HG03159 (cell line): ENCODE results near the gene TMEM171.
A peak's percentile ranks its signal among the peaks of the same experiment; 100 is the strongest.

Source experiments
- ATAC-seq: cut with Tn5 transposase; IDR thresholded peaks from one replicate; pipeline ENCODE4 v1.9.1; 2021; ENCODE audit warnings: mild to moderate bottlenecking, moderate library complexity; ENCODE audit not compliant: unreplicated experiment

Gene TMEM171

DNA sequence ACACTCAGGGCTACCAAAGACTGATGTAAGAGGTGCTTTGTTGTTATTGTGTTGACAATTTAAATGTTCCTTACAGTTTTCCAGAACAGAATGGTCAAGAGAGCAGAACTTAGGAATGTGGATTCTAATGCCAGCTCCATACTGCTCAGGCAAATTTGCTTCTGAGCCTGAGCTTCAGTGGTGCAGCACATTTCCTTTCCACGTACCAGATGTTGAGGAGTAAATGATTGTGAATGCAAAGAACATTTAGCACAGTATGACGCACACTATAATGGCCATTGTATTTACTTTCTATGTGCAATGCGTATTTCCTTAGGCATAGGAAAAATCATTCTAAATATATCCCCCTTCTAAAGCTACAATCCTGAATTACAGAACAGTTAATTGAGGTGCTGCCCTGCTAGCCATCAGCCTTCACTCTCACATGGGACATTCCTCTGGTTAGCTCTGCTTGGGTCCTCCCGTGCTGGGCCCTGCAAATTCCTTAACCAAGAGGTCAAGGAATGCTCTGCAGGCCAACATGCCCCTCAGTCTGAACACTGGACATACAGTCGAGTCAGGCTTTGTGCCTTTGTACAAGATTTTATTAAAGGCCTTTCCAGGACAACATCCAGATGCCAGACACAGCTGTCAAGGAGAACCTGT is 31.5 kb downstream of the TMEM171 start:
- ATAC-seq, result no peak

DNA sequence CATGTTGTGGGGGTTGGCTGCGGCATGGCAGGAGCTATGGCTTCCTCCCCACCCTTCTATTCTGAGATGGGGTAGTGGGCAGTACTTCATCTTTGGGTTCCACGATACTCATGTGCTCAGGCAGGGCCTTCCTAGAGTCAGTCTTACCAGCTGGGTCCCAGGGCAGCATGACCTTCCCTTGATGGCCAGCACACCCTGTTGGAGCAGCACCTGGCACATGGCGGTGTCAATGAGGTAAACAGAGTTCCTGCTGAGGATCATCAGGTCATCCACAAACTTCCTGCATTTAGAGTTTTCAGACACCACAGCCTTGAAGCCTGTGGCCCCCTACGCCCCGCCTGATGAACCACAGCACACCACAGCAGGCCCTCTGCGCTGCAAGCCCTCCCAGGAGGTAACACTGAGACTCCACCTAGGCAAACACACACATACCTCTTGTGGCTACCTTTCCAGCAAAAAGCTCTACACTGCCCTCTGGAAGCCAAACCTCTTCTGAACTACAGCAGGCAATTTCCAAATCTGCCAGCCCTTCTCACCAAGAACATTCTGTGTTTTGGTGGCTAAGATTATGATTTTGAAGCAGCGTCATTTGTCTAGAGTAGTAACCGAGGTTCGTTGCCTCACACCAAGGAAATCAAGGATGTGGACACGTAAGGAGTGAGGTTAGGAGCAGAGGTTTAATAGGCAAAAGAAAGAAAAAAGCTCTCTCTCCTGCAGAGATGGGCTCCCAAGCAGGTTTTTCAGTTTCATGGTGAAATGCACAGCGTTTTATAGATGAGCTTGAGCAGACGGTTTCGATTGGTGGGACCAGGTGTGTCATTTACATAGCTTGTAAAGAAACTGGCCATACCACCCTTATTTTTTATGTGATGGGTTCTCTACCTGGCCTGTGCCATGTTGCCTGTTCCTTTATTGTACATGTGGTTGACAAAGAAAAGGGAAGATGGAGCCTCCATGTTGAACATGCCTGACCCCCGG is 32.3 kb downstream of the TMEM171 start:
- ATAC-seq, result no peak

DNA sequence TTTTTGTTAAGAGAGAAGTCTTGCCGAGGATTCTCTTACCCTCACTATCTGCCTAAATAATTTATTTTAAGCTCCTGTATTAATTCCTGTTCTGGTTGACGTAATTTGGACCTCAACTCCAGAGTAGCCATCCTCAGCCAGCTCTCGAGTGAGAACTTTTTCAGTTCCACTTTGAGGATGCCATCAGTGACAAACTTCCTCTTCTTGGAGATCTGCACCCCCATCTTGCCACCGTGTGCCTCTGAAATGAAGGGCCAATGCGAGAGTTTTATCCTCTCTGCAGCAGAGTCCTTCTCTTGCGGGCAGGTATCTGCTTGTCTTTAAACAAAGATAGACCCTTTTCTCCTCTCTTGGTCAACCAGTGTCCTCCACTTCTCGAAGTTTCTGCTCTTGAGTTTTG is 33.1 kb downstream of the TMEM171 start:
- ATAC-seq, result no peak

DNA sequence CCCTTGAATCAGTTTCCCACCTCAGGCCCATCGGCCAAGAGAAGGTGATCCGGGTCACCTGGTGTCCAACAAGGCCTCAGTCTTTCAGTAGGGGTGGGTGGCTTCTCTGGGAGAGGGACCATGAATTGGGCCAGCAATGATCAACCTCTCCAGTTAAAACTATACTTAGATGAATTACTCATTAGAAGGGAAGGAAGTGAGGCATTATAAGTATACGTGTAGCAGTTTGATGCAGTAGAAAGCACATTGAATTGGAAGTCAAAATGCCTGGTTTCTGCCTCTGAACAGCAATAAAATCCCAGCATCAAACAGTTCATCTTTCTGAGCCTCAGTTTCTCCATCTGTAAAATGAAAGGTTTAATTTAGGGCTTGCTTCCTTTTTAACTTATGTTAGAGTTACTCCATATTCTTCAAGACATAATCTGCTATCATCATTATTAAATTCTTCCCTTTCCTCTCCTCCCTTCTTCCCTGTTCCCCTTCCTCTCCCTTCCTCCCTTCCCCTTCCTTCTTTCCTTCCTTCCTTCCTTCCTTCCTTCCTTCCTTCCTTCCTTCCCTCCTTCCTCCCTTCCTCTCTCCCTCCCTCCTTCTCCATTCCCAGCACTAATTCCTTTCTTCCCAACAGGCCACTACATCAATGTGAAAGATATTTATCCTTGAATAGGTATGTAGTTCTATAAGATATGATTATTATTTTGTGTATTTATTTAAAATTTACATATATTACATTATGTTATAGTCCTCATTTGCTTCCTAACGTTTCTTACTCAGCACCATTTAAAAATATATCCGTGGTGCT is 34.0 kb downstream of the TMEM171 start:
- ATAC-seq, result no peak

DNA sequence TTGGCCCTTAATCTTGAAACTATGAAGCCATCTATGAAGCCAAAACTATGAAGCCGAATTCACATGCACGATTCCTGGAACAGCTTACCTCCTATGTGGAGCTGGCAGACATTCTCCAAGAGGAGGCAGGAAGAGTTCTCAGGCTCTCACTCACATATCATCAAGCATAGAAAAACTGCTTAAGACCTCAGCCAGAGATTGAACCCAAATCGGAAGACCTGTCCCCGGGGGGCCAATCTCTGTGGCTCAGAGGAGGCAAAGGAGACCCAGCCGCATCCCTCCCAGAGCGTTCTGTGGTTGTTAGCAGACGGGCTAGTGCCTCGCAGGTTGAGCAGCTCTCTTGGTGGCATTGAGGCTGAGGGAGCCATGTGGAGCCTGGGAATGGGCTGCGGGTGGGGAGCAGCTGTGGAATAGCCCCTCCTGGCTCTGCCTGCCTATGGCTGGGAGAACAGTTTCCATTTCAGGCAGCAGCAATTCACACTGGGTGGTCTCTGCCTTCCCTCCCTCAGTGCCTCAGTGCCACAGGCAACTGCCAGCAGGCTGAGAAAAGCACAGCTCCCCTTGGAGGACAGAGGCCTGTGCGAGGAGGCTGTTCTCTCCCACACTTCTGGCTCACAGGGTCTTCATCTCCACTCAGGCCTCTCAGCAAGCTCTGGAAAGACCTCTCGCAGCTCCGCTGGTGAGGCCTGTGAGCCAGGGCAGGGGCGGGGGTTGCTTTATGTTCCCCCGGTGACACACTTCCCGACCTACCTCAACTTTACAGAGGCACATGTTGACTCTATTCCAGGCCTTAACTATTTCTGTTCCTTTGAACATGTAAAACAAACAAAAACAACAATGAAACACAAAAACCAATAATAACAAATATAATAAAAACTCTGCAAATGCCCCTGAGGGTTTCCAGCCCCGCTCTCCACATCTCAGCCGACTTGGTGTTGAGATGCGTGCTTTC is 35.2 kb downstream of the TMEM171 start:
- ATAC-seq, result no peak

DNA sequence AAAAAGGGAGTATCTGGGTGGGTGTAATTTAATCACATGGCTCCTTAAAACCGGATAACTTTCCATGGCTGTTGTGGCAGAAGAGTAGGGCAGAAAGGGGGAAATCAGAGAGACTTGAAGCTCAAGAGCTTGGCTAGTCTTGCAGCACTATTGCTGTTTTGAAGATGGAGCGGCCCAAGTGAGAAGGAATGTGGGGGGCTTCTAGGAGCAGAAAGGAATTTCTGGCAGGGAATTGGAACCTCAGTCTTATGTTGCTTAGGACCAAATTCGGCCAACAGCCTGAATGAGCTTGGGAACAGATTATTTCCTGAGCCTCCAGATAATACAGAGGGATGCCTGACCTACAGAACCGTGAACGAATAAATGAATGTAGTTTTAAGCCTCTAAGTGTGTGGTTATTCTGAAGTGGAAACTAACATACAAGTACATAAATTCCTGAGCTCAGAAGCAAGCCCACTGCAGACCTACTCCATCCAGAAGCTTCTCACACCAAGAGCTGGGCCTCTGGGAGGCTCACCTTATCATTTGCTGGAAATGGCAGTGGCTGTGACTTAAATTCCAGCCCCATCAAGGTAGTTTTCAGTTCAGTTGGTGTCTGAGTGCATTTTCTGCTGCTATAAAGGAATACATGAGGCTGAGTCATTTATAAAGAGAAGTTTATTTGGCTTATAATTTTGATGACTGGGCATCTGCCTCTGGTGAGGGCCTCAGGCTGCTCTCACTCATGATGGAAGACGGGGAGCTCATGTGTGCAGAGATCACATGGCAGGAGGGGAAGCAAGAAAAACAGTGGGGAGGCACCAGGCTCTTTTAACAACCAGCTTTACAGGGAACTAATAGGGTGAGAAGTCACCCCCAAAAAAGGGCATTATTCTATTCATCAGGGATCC is 37.3 kb downstream of the TMEM171 start:
- no peak for ATAC-seq

DNA sequence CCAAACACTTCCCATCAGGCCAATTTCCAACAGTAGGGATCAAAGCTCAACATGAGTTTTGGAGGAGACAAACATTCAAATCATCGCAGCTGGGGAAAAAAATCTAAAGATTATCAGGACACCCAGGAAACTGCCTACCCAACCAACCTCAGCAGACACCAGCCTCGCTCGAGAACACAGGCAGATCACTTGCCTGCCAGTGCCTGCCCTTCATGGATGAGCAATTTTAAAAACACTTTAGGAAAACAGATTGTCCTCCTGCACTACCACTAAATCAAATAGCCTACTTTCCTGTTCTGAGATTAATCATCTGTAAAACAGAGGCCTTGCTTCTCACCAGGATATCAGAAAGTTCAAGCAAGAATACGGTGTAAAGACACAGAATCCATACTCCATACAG is 37.9 kb downstream of the TMEM171 start:
- no peak for ATAC-seq

DNA sequence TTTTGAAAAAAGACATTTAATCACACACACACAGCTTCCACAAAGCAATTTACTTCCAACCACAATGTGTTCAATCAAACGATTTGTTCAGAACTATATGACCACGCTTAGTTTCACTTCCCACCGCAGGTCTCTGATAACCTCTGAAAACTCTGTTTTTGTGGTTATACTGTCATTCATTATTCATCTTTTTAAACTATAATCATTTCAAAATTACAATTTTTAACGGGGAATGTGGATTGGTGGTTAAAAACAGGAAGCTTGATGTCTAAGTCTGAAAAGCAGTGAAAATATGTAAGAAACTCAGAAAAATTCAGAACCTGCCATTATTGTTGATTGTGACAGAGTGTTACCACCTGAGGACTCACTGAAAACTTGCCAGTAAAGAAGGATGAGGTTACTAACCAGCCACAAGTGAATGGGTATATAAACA is 39.9 kb downstream of the TMEM171 start:
- ATAC-seq, result peak; percentile 92

DNA sequence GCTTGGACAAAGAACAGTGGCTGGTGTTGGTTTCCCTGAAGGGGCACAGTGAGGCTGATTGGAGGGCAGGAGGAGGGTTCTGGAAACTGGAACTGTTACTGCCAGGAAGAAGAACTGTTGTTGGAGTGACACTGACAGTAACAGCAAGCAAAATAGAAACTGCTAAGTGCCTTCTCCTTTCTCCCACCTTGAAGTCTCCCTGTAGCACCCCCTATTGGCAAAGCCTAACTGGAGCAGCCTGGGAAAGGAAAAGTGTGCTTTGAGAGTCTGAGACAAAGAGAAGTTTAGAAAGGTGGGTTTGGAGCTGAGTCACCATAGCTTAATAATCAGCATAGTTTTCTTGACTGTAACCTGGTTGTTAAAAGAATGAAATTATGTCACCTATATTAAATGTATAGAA is 50.1 kb downstream of the TMEM171 start:
- no peak for ATAC-seq

DNA sequence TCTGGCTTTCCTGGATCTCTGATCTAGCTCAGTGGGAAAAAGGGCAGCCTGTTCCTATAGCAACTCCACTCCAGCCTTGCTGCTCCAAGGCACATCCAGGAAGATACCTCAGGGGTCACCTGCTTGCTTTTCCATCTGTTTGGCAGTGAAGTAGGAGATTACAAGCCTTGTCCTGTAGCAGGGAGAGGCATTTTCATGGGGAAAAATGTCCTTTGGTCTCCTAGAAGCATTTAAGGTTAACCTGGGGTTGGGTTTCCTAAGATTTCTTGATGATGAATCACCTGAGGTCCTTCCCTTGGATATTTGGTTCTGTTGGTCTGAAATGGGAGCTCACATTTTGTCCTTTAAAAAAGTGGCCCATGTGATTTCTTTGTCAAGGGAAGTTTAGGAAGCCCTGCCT is 51.1 kb downstream of the TMEM171 start:
- no peak for ATAC-seq

DNA sequence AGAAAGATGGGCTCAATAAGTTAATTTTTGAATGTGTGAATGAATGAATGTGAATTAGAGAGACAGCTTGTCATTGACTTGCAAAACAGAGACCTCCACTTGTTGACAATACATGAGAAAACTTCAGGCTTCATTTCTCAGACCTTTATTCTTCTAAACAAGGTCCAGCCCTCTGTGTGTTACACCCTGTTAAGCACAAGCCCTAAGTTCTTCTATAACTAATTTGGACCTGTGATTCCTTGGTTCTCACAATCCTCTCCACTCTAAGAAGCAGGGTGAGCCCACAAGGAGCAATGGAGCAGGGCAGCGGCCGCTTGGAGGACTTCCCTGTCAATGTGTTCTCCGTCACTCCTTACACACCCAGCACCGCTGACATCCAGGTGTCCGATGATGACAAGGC is 52.6 kb downstream of the TMEM171 start, which contains the start of gene TMEM174:
TSS of gene TMEM174 (plus strand) at position 243 of the 400 bp plus-strand sequence. CDS start at position 294, 51 bp downstream.
- no peak for ATAC-seq

DNA sequence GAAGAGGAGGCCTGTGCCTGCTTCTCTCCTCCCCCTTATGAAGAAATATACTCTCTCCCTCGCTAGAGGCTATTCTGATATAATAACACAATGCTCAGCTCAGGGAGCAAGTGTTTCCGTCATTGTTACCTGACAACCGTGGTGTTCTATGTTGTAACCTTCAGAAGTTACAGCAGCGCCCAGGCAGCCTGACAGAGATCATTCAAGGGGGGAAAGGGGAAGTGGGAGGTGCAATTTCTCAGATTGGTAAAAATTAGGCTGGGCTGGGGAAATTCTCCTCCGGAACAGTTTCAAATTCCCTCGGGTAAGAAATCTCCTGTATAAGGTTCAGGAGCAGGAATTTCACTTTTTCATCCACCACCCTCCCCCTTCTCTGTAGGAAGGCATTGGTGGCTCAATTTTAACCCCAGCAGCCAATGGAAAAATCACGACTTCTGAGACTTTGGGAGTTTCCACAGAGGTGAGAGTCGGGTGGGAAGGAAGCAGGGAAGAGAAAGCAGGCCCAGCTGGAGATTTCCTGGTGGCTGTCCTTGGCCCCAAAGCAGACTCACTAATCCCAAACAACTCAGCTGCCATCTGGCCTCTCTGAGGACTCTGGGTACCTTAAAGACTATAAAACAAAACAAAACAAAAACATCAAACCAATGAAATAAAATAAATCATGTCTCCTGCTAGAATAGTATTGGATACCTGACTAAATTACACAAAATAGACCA is 53.9 kb downstream of the TMEM171 start:
- ATAC-seq, result no peak

DNA sequence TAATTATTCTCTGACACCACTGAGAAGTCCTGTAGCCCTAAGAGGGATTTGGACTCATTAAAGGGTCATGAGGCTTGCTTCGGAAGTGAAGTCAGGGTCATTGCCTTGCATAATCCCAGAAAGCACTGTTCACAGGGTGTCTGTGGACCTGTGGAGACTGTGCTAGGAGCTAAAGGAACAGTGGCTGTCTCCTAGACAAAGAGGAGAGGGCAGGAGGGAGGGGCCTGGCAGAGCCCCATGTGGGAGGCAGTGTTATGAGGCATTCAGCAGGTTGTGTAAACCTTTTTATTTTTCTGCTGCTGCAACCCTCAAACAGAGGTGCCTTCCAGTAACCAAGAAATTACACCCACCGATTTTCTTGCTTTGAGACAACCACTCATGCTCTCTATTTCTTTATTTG is 55.9 kb downstream of the TMEM171 start:
- ATAC-seq, result no peak

DNA sequence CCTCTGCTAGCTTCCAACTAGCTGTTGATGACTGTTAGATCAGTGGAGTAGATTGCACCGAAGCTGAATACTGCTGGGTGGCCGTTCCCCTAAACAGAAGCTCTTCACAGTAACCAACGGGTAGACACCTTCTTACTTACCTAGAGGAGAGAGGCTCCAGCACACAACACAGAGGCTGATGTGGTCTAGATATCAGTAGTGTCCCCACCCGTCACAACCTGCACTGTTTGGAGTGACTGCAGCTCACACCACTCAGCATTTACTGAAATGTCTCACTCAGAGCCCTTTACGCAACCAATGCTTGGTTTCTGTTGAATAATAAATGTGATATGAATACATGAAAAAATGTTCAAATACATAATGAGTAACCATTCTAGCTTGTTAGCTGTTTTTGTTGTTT is 57.9 kb downstream of the TMEM171 start:
- ATAC-seq, result no peak

DNA sequence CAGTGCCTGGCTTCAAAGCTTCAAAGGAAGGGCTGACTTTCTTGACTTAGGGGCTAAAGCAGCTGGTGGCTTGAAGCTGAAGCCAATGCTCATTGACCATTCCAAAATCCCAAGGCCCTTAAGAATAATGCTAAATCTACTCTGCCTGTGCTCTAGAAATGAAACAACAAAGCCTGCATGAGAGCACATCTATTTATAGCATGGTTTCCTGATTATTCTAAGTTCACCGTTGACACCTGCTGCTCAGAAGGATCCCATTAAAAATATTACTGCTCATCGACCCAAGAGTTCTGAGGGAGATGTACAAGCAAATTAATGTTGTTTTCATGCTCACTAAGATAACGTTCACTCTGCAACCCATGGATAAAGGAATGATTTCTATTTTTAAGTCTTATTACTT is 59.4 kb downstream of the TMEM171 start:
- no peak for ATAC-seq

DNA sequence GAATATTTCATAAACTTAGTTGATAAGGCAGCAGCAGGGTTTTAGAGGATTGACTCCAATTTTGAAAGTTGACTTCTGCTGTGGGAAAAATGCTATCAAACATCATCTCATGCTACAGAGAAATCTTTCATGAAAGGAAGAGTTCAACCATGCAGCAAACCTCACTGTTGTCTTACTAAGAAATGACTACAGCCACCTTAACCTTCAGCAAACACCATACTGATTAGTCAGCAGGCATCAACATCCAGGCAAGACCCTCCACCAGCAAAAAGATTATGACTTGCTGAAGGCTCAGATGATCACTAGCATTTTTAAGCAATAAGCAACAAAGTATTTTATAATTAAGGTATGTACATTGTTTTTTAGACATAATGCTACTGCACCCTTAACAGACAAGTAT is 60.2 kb downstream of the TMEM171 start:
- no peak for ATAC-seq
